ENCODE measurements around the gene CNTN4. TPM values are rescaled to one million over a fixed set of nuclear protein-coding genes. Genes with fewer than 3 reads are reported as not detected.

The CNTN4 gene
- total RNA-seq, result under 0.01 TPM in 1 of 2 replicates, not detected in the other

DNA sequence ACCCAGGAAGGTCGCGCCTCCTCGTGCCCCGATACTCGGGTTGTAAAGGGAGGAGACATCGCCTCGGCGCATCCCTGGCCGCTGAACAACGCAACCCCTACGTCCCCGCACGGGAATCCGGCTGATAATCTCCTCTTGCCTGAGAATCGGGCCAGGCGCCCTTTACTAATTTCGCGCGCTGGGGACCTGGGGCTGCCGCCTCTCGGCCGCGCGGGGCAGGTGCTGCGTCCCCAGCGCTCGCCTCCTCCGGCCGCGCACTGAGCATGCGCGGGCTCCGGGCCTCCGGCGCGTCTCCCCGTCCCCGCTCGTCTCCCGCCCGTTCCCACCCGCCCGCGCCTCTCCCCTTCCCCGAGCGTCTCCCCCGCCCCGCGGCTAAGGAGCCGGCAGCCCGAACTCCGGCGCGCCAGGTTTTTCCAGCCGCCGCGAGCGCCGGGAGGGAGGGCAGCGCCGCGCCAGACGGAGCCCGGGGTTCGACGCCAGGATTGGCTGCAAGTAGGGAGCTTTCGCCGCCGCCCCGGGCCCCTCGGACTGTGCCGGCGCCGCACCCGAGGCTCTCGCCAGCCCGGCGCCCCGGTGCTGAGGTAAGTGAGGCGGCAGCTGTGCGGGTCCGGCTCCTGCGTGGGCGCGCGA, at the start of gene CNTN4:
CNTN4 (plus strand) TSS at position 469 of the 630 bp plus-strand sequence.
- H3K4me3 ChIP-seq (ENCODE audit: insufficient read depth, low read length), result no peak within 1 kb of the TSS
- TF ChIP-seq, protein P1, sequence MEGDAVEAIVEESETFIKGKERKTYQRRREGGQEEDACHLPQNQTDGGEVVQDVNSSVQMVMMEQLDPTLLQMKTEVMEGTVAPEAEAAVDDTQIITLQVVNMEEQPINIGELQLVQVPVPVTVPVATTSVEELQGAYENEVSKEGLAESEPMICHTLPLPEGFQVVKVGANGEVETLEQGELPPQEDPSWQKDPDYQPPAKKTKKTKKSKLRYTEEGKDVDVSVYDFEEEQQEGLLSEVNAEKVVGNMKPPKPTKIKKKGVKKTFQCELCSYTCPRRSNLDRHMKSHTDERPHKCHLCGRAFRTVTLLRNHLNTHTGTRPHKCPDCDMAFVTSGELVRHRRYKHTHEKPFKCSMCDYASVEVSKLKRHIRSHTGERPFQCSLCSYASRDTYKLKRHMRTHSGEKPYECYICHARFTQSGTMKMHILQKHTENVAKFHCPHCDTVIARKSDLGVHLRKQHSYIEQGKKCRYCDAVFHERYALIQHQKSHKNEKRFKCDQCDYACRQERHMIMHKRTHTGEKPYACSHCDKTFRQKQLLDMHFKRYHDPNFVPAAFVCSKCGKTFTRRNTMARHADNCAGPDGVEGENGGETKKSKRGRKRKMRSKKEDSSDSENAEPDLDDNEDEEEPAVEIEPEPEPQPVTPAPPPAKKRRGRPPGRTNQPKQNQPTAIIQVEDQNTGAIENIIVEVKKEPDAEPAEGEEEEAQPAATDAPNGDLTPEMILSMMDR (IDR thresholded peaks at IDR 0.05; ENCODE audit: extremely low read depth, low read depth, low read length), result no peak
- H3K27me3 ChIP-seq (ENCODE audit: insufficient read depth, low read length), result no peaks in the 10 kb centered on the region
- H3K4me2 ChIP-seq (ENCODE audit: insufficient read depth, low read length), result no peak within 1 kb of the TSS
- no peaks in the 10 kb centered on the region for H3K79me2 ChIP-seq (ENCODE audit: insufficient read depth, low read length)
- H3K4me1 ChIP-seq (ENCODE audit: insufficient read depth, low read length), result no peaks in the 10 kb centered on the region
- H2AFZ ChIP-seq (ENCODE audit: low read length), result no peak within 1 kb of the TSS
- no peaks in the 10 kb centered on the region for H4K20me1 ChIP-seq (ENCODE audit: insufficient read depth, low read length)
- no peaks in the 10 kb centered on the region for H3K36me3 ChIP-seq (ENCODE audit: insufficient read depth, low read length)
- DNase-seq (ENCODE audit: insufficient read length, low spot score, missing footprints), result peak; percentile 51
- no peaks in the 10 kb centered on the region for H3K9me3 ChIP-seq (ENCODE audit: low read depth, low read length)
- no peak within 1 kb of the TSS for H3K27ac ChIP-seq (ENCODE audit: low read depth, low read length)

DNA sequence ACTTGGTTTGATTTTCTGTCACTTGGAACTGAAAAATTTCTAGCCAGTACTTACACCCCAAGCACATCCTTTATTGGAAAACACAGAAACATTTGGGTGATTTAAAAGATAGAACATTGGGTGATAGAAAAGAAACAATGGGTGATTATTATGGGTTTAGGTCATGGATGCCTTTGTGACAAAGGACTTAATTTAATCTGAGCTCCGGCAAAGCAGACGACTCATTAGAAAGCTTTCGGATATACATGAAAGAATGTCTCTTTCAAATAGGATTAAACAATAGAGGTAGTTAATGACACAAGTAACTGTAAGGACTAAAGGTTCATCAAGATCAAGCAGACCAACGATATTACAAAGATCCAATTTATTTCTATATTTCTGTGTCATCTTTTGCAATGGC, 37.3 kb upstream of the CNTN4 start:
- Histone ChIP-seq H3K9me3 (ENCODE audit: low read depth, low read length) (peaks cover 4% of the 10 kb centered on the region), H2AFZ (ENCODE audit: low read length) (no peak overlapping the region), H3K27me3 (ENCODE audit: insufficient read depth, low read length) (no peaks in the 10 kb centered on the region), H3K4me3 (ENCODE audit: insufficient read depth, low read length) (no peak overlapping the region), H4K20me1 (ENCODE audit: insufficient read depth, low read length) (no peaks in the 10 kb centered on the region), H3K36me3 (ENCODE audit: insufficient read depth, low read length) (no peaks in the 10 kb centered on the region), H3K27ac (ENCODE audit: low read depth, low read length) (no peak overlapping the region), H3K4me1 (ENCODE audit: insufficient read depth, low read length) (no peaks in the 10 kb centered on the region), H3K4me2 (ENCODE audit: insufficient read depth, low read length) (no peak overlapping the region), H3K79me2 (ENCODE audit: insufficient read depth, low read length) (no peaks in the 10 kb centered on the region)
- no peak for DNase-seq (ENCODE audit: insufficient read length, low spot score, missing footprints)
- TF ChIP-seq, protein P1 (IDR thresholded peaks at IDR 0.05; ENCODE audit: extremely low read depth, low read depth, low read length), result no peak

DNA sequence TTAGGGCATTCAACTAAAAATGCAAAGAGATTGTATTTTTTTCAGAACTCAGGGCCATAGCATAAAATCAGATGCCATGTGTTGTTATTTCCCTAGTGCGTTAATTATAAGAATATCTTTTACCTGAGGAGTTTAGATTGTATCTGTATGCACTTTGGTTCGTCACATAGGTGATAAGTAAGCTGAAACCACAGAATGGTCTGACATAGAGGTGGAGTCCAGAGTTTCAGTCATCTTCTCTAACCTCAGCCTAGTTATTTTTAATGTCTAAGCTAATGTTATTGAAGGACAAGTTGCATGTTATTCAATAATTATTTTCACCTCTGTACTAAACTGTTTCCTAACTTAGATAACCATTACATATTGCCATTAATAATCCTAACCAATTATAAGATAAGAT, 27.1 kb upstream of the CNTN4 start:
- no peak for DNase-seq (ENCODE audit: insufficient read length, low spot score, missing footprints)

DNA sequence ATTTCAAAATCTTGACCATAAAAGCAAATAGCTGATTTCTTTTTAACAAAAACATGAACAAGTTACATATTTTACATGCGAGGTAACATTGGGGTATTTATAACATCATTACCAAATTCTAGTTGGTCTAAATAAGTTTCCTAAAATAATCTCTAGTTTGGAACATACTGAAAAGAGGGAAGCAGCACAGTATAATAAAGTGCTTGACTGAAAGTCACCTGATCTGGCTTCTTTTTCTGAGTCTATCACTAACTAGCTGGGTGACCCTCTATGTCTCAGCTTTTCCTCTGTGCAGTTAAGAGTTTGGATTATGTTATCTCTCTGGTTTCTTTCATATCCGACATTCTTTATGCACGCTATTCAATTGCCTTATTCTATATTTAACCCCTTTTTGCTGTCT, 19.8 kb upstream of the CNTN4 start:
- H3K27ac ChIP-seq (ENCODE audit: low read depth, low read length), result no peak overlapping the region
- H2AFZ ChIP-seq (ENCODE audit: low read length), result no peak overlapping the region
- H3K27me3 ChIP-seq (ENCODE audit: insufficient read depth, low read length), result no peaks in the 10 kb centered on the region
- no peaks in the 10 kb centered on the region for H3K9me3 ChIP-seq (ENCODE audit: low read depth, low read length)
- no peaks in the 10 kb centered on the region for H3K79me2 ChIP-seq (ENCODE audit: insufficient read depth, low read length)
- TF ChIP-seq, protein P1 (IDR thresholded peaks at IDR 0.05; ENCODE audit: extremely low read depth, low read depth, low read length), result no peak
- H3K36me3 ChIP-seq (ENCODE audit: insufficient read depth, low read length), result no peaks in the 10 kb centered on the region
- H4K20me1 ChIP-seq (ENCODE audit: insufficient read depth, low read length), result no peaks in the 10 kb centered on the region
- H3K4me3 ChIP-seq (ENCODE audit: insufficient read depth, low read length), result no peak overlapping the region
- no peak for DNase-seq (ENCODE audit: insufficient read length, low spot score, missing footprints)
- H3K4me2 ChIP-seq (ENCODE audit: insufficient read depth, low read length), result no peak overlapping the region
- H3K4me1 ChIP-seq (ENCODE audit: insufficient read depth, low read length), result no peaks in the 10 kb centered on the region

More for the DNA sequence above, 27.1 kb upstream of the CNTN4 start:
- no peak overlapping the region for H3K4me3 ChIP-seq (ENCODE audit: insufficient read depth, low read length)
- no peaks in the 10 kb centered on the region for H3K27me3 ChIP-seq (ENCODE audit: insufficient read depth, low read length)
- H3K36me3 ChIP-seq (ENCODE audit: insufficient read depth, low read length), result no peaks in the 10 kb centered on the region
- no peaks in the 10 kb centered on the region for H3K9me3 ChIP-seq (ENCODE audit: low read depth, low read length)
- no peak overlapping the region for H2AFZ ChIP-seq (ENCODE audit: low read length)
- no peak overlapping the region for H3K27ac ChIP-seq (ENCODE audit: low read depth, low read length)
- no peaks in the 10 kb centered on the region for H3K79me2 ChIP-seq (ENCODE audit: insufficient read depth, low read length)
- TF ChIP-seq, protein P1 (IDR thresholded peaks at IDR 0.05; ENCODE audit: extremely low read depth, low read depth, low read length), result no peak
- H3K4me1 ChIP-seq (ENCODE audit: insufficient read depth, low read length), result no peaks in the 10 kb centered on the region
- no peaks in the 10 kb centered on the region for H4K20me1 ChIP-seq (ENCODE audit: insufficient read depth, low read length)
- no peak overlapping the region for H3K4me2 ChIP-seq (ENCODE audit: insufficient read depth, low read length)

All from osteoblast (primary cell).